ENCODE measurements around the gene SUPT7L. TPM values are rescaled to one million over a fixed set of nuclear protein-coding genes. Genes with fewer than 3 reads are reported as not detected.
"Not testable (repeated sequence)": the region's sequence is repeated elsewhere in the genome, so short reads cannot be mapped to it uniquely, and the experiment has no call there.

The SUPT7L gene
- total RNA-seq, 1 experiment from 2014 or later, result 29.8 TPM

GRCh38 chr2:27689424-27689823 lies 26.0 kb upstream of the SUPT7L start:
- DNase-seq (ENCODE audit: low spot score), result no peak
- in situ Hi-C loops (cut with HindIII; ENCODE audit: low sequenced_read_pairs), result no loop called here

GRCh38 chr2:27687232-27687631 lies 23.8 kb upstream of the SUPT7L start:
- in situ Hi-C loops (cut with HindIII; ENCODE audit: low sequenced_read_pairs), result no loop called here
- no peak for DNase-seq (ENCODE audit: low spot score)

- in situ Hi-C loops (cut with HindIII; ENCODE audit: low sequenced_read_pairs), result no loop called here
- no peak for DNase-seq (ENCODE audit: low spot score)
These were observed 22.2 kb upstream of the SUPT7L start for GRCh38 chr2:27685577-27685976.

DNA sequence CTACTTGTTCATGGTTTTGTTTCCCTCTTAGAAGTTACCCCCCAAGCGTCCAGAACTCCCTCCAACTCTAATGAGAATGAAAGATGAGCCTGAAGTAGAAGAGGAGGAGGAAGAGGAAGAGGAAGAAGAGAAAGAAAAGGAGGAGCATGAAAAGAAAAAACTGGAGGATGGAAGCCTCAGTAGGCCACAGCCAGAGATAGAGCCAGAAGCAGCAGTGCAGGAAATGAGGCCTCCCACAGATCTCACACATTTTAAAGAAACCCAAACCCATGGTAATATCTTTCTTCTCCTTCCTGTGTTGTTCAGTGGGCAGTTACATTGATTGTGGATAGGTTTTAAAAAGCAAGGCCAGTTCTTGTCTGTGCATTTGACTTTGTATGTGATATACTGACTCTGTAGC lies 21.6 kb upstream of the SUPT7L start:
- DNase-seq (ENCODE audit: low spot score); in situ Hi-C loops (cut with HindIII; ENCODE audit: low sequenced_read_pairs): not testable (repeated sequence)

DNA sequence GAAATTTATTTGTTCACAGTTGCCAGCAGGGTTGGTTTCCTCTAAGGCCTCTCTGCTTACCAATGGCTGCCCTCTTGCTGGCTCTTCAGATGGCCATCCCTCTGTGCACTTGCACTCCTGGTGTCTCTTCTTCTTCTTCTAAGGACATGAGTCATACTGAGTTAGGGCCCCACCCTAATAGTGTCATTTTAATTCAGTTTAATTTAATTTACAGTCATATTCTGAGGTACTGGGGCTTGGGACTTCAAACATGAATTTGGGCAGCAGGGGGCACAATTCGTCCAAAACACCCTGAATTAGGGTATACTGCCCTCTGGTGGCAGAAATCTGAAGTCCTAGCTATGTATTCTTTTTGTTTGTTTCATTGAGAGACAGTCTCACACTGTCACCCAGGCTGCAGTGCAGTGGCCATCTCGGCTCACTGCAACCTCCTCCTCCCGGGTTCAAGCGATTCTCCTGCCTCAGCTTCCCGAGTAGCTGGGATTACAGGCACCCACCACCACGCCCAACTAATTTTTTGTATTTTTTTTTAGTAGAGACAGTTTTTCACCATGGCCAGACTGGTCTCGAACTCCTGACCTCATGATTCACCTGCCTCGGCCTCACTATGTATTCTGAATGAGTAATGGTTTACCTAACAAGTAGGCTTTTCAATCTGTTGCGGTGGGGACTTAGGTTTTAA lies 20.1 kb upstream of the SUPT7L start:
- in situ Hi-C loops (cut with HindIII; ENCODE audit: low sequenced_read_pairs), result no loop called here

GRCh38 chr2:27682334-27682771 lies 18.9 kb upstream of the SUPT7L start:
- DNase-seq (ENCODE audit: low spot score); in situ Hi-C loops (cut with HindIII; ENCODE audit: low sequenced_read_pairs): not testable (repeated sequence)

More for the DNA sequence above, 20.1 kb upstream of the SUPT7L start:
- DNase-seq (ENCODE audit: low spot score), result peak; percentile 78

DNA sequence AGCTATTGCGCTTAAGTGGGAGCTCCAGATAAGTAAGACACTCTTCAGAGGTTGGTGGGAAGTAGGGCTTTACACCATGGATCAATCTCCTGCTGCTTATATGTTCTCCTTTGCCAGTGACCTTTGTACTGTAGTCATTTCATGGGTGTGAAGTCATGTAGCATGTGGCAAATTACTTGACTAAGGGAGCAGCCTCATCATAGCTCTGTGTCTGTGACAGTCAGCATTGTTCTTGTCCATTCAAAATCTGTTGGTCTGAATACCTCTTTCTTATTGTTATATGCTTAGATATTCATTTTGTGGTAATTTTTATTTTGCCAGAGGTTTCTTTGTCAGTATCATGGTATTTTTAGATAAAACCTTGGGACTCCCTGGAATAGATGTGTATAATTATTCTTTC lies 18.4 kb upstream of the SUPT7L start:
- DNase-seq (ENCODE audit: low spot score), result no peak
- in situ Hi-C loops (cut with HindIII; ENCODE audit: low sequenced_read_pairs), result no loop called here

DNA sequence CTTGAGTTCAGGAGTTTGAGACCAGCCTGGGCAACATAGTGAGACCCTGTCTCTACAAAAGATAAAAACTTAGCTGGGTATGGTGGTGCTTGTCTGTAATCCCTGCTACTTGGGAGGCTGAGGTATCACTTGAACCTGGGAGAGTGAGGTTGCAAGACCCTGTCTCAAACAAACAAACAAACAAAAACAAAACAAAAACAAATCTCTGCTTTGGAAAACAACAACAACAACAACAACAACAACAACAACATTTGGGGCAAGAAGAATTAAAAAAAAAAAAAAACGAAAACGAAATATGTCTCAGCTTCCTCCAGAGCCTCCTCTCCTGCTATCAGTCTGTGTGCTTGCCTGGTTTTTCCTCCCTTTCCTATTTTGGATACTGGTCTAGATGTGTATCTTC lies 17.2 kb upstream of the SUPT7L start:
- in situ Hi-C loops (cut with HindIII; ENCODE audit: low sequenced_read_pairs), result no loop called here
- no peak for DNase-seq (ENCODE audit: low spot score)

GRCh38 chr2:27672723-27673486 lies 9.5 kb upstream of the SUPT7L start:
- DNase-seq (ENCODE audit: low spot score), result no peak
- in situ Hi-C loops (cut with HindIII; ENCODE audit: low sequenced_read_pairs), result no loop called here

GRCh38 chr2:27671235-27671634 lies 7.8 kb upstream of the SUPT7L start:
- in situ Hi-C loops (cut with HindIII; ENCODE audit: low sequenced_read_pairs), result no loop called here
- DNase-seq (ENCODE audit: low spot score), result no peak

DNA sequence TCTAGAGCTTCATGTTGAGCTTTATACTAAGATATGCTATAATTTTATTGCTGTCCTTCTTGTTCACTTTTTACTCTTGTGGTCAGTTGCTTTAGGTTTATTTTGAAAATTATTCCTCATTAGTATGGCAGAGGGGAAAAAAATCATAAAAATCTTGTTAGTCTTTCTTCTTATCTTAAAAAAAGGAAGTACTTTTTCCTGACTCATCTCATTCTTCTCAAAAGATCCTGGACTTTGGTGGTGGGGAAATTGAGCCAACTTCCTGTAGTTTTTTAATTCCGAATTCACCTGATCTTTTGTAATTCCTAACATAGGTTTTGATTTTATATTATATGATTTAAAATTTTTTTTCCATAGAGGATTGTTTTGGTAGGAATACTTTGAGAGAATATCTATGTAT lies 4.0 kb upstream of the SUPT7L start:
- DNase-seq (ENCODE audit: low spot score), result no peak
- in situ Hi-C loops (cut with HindIII; ENCODE audit: low sequenced_read_pairs), result no loop called here

GRCh38 chr2:27664622-27665363 lies 1.4 kb upstream of the SUPT7L start:
- DNase-seq (ENCODE audit: low spot score), result no peak
- in situ Hi-C loops (cut with HindIII; ENCODE audit: low sequenced_read_pairs), result no loop called here

DNA sequence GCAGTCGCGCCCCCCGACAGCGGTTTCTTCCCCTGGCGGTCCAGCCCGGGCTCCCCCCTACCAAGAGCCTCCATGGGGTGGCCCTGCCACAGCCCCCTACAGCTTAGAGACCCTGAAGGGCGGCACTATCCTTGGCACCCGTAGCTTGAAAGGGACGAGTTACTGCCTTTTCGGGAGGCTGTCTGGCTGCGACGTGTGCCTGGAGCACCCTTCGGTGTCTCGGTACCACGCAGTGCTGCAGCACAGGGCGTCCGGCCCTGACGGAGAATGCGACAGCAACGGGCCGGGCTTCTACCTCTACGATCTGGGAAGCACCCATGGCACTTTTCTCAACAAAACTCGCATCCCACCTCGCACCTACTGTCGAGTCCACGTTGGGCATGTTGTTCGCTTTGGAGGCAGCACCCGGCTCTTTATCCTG lies 750 bp upstream of the SUPT7L start:
- no peak for DNase-seq (ENCODE audit: low spot score)
- in situ Hi-C loops (cut with HindIII; ENCODE audit: low sequenced_read_pairs), result no loop called here

- DNase-seq (ENCODE audit: low spot score), result no peak
- in situ Hi-C loops (cut with HindIII; ENCODE audit: low sequenced_read_pairs), result no loop called here
These were observed 2.0 kb downstream of the SUPT7L start for GRCh38 chr2:27661371-27661770.

- no peak for DNase-seq (ENCODE audit: low spot score)
- in situ Hi-C loops (cut with HindIII; ENCODE audit: low sequenced_read_pairs), result no loop called here
These were observed 8.1 kb downstream of the SUPT7L start for GRCh38 chr2:27655155-27655951.

DNA sequence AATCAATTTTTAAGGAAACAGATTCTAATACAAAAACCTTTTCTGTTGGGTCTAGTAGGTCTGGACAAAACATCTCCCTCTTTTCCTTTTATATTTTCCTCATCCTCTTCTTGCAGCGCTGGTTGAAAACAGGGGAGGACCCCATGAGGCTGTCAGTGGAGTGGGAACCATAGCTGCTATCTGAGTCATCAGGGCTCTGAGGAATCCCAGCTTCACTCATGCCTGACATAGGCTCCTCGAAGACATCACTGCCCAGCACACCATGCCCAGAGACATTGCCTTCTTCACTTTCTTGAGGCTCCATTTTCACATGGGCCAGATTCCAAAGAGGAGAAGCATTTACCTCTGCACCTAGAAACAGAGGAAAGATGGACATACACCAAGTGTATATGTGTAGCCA lies 10.0 kb downstream of the SUPT7L start:
- DNase-seq (ENCODE audit: low spot score), result no peak
- in situ Hi-C loops (cut with HindIII; ENCODE audit: low sequenced_read_pairs), result no loop called here

DNA sequence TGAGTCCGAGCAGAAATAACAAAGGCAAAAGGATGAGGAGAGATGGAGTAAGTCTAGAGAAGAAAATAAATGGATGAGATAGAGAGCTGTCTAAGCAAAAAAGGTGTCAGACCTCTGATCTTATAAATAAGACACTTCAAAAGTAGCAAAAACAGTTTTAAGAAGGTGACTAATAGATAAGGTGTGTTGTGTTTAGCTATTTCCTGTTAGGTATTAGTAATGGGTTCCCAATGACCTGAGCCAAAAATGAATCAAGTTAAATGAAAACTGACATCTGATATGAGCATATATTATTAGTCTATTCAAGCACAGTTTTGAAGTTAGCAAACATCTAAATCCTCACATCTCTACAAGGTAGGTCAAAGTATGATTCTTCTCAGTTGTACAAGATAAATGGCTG lies 10.6 kb downstream of the SUPT7L start:
- DNase-seq (ENCODE audit: low spot score), result no peak
- in situ Hi-C loops (cut with HindIII; ENCODE audit: low sequenced_read_pairs), result no loop called here

- in situ Hi-C loops (cut with HindIII; ENCODE audit: low sequenced_read_pairs), result no loop called here
- DNase-seq (ENCODE audit: low spot score), result no peak
These were observed 11.1 kb downstream of the SUPT7L start for GRCh38 chr2:27652341-27652740.

GRCh38 chr2:27651056-27651455 lies 12.4 kb downstream of the SUPT7L start:
- no peak for DNase-seq (ENCODE audit: low spot score)
- in situ Hi-C loops (cut with HindIII; ENCODE audit: low sequenced_read_pairs), result no loop called here
